Thyroid gland (tissue), 4 donors: ENCODE results near the gene XCL2.

Experiments
- POLR2A ChIP-seq, 2 donors: fragments of 450-650 bp; IDR thresholded peaks; one replicate each; pipeline ENCODE4 v1.6.1; 2017; ENCODE audit warnings: antibody characterized with exemption in 2 of 2, mild to moderate bottlenecking in 2 of 2, moderate library complexity in 1 of 2
- TF ChIP-seq, protein P1 (sequence below), 6 experiments: fragments of 200-600 bp in 3 of 6; fragments of 450-650 bp in 3 of 6; sonication (generic) in 3 of 6; IDR thresholded peaks; one replicate each; pipeline ENCODE4 v1.5.1; 2016 to 2019; ENCODE audit warnings: antibody characterized with exemption in 6 of 6, mild to moderate bottlenecking in 2 of 6, inconsistent platforms in 1 of 6, moderate library complexity in 1 of 6

DNA sequence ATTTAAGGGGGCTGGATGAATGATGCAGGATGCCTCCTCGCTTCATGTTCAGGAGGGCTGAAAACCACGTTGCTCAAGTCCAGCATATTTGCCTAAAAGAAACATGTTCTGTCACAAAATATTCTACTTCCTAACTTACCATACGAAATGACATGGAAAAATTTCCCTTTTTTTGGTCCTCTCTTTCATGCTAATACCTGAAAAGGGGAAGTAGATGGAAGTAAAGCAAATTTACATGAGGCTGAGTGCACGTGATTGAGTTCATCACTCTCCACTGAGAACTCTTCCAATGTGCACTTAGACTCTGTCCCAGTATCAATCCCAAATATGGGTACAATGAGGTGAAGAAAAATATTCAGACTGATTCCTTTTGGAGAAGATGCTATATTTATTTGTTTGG lies 23.0 kb downstream of the XCL2 start:
- no peak for TF ChIP-seq POLR2A (IDR thresholded peaks at IDR 0.05)
- TF ChIP-seq, protein P1, sequence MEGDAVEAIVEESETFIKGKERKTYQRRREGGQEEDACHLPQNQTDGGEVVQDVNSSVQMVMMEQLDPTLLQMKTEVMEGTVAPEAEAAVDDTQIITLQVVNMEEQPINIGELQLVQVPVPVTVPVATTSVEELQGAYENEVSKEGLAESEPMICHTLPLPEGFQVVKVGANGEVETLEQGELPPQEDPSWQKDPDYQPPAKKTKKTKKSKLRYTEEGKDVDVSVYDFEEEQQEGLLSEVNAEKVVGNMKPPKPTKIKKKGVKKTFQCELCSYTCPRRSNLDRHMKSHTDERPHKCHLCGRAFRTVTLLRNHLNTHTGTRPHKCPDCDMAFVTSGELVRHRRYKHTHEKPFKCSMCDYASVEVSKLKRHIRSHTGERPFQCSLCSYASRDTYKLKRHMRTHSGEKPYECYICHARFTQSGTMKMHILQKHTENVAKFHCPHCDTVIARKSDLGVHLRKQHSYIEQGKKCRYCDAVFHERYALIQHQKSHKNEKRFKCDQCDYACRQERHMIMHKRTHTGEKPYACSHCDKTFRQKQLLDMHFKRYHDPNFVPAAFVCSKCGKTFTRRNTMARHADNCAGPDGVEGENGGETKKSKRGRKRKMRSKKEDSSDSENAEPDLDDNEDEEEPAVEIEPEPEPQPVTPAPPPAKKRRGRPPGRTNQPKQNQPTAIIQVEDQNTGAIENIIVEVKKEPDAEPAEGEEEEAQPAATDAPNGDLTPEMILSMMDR (IDR thresholded peaks at IDR 0.05) = no peak
